Esophagus muscularis mucosa (tissue), 4 donors: ENCODE data around the gene ZSCAN9. TPM values are rescaled to one million over a fixed set of nuclear protein-coding genes. Genes with fewer than 3 reads are reported as not detected.

ENCODE experiments used
- DNase-seq: peaks from one replicate; pipeline ENCODE4 v3.0.0-alpha.2; 2017; ENCODE audit errors: extremely low spot score
- H3K27ac ChIP-seq, 4 donors: fragments of 200-600 bp; sonication (generic); replicated peaks in 1 of 4; 1 replicate in 3 of 4; 2 replicates in 1 of 4; pipeline ENCODE4 v1.5.1; 2016 to 2019; ENCODE audit warnings: mild to moderate bottlenecking in 1 of 4
- H3K27me3 ChIP-seq, 4 donors: fragments of 200-600 bp; sonication (generic); one replicate each; pipeline versions ENCODE4 v1.5.1 to v1.6.0; 2016 to 2019
- H3K36me3 ChIP-seq, 4 donors: fragments of 200-600 bp; sonication (generic); one replicate each; pipeline ENCODE4 v1.5.1; 2016 to 2019
- H3K4me1 ChIP-seq, 4 donors: fragments of 200-600 bp; sonication (generic); one replicate each; pipeline ENCODE4 v1.5.1; 2016 to 2019
- H3K4me3 ChIP-seq, 4 donors: fragments of 200-600 bp; sonication (generic); 1 replicate in 2 of 4; 2 replicates in 2 of 4; pipeline ENCODE4 v1.5.1; 2016 to 2019; ENCODE audit warnings: mild to moderate bottlenecking in 4 of 4, moderate library complexity in 1 of 4
- H3K9me3 ChIP-seq, 4 donors: fragments of 200-600 bp; sonication (generic); 1 replicate in 3 of 4; 2 replicates in 1 of 4; pipeline ENCODE4 v1.5.1; 2016 to 2019
- CTCF ChIP-seq, 3 experiments: fragments of 200-600 bp in 2 of 3; fragments of 450-650 bp in 1 of 3; sonication (generic) in 2 of 3; IDR thresholded peaks; one replicate each; pipeline ENCODE4 v1.5.1; 2017 to 2019; ENCODE audit warnings: antibody characterized with exemption in 3 of 3, mild to moderate bottlenecking in 2 of 3, moderate library complexity in 1 of 3
- EP300 ChIP-seq: sonication (generic); formaldehyde crosslinking; IDR thresholded peaks from one replicate; pipeline ENCODE4 v1.6.1; 2017; ENCODE audit warnings: antibody characterized with exemption
- POLR2A ChIP-seq: fragments of 450-650 bp; IDR thresholded peaks from one replicate; pipeline ENCODE4 v1.6.1; 2017; ENCODE audit warnings: antibody characterized with exemption, moderate library complexity, mild to moderate bottlenecking, low read depth
- POLR2AphosphoS5 ChIP-seq, 2 donors: sonication (generic); formaldehyde crosslinking; IDR thresholded peaks; one replicate each; pipeline ENCODE4 v1.6.1; 2017; ENCODE audit warnings: antibody characterized with exemption in 2 of 2
- WGBS: methylation state at CpG from one replicate; pipeline ENCODE4 v1.1.5; 2018; 5-methylcytosine and 5-hydroxymethylcytosine counted together
- intact Hi-C: fragments of 100-400 bp; cut with DNase I; formaldehyde crosslinking; loops from one replicate; pipeline ENCODE4 v1.15.1; 2023
- total RNA-seq, 4 donors: library from RNA; depleted of rRNA; stranded (reverse); fragments of >200 nt; gene quantifications; one replicate each; pipeline versions ENCODE4 v1.1.0 to v1.2.1, GENCODE V29; 2016

ZSCAN9 gene
- total RNA-seq, 4 donors from 2014 or later: 11.4 to 15.4 (median 12.0) TPM

DNA sequence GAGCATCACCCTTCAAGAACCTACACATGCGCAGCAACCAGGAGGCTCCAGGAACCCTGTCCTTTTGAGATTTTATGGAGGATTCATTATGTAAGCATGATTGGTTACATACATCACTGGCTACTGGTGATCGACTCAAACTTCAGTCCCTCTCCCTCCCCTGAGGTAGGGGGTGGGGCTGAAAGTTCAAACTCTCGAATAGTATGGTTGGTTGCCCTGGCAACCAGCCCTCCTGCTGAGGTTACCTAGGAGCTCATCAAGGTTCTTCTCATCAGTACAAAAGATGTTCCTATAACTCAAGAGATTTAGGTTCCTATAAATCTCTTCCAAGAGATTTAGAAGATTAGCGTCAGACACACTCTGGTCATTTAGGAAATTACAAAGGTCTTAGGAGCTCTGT, 21.9 kb upstream of the ZSCAN9 start:
- no peak for DNase-seq
- peaks cover 4 to 12% (median 10%) of the 10 kb centered on the region in 4 donors for H3K4me1 ChIP-seq
- no peak overlapping the region for H3K4me3 ChIP-seq
- H3K27ac ChIP-seq: no peak overlapping the region
- peaks cover 0 to 71% (median 19%) of the 10 kb centered on the region in 4 donors for H3K27me3 ChIP-seq
- TF ChIP-seq CTCF (IDR thresholded peaks at IDR 0.05) (no peak), POLR2AphosphoS5 (IDR thresholded peaks at IDR 0.05) (no peak), EP300 (no peak), POLR2A (no peak)
- H3K36me3 ChIP-seq: no peaks in the 10 kb centered on the region
- H3K9me3 ChIP-seq: peaks cover 0 to 17% (median 12%) of the 10 kb centered on the region in 4 donors
- 36% methylated on average over 4 of the region's 4 CpGs for WGBS
- intact Hi-C loops: no loop called here

GRCh38 chr6:28205879-28206278, 19.2 kb upstream of the ZSCAN9 start:
- intact Hi-C loops: no loop called here
- no peak overlapping the region for H3K4me3 ChIP-seq
- WGBS: 71% methylated on average over 1 of the region's 1 CpG

GRCh38 chr6:28206527-28206926, 18.5 kb upstream of the ZSCAN9 start:
- Histone ChIP-seq H3K27ac (no peak overlapping the region), H3K27me3 (peaks cover 0 to 83% (median 50%) of the 10 kb centered on the region in 4 donors), H3K9me3 (peaks cover 0 to 17% (median 10%) of the 10 kb centered on the region in 4 donors), H3K4me1 (peaks cover 5 to 15% (median 11%) of the 10 kb centered on the region in 4 donors), H3K36me3 (no peaks in the 10 kb centered on the region), H3K4me3 (no peak overlapping the region)
- 45% methylated on average over 3 of the region's 3 CpGs for WGBS
- TF ChIP-seq POLR2A (no peak), EP300 (no peak)
- DNase-seq: no peak
- intact Hi-C loops: no loop called here

More at GRCh38 chr6:28205879-28206278, 19.2 kb upstream of the ZSCAN9 start:
- Histone ChIP-seq H3K9me3 (peaks cover 0 to 17% (median 10%) of the 10 kb centered on the region in 4 donors), H3K4me1 (peaks cover 5 to 15% (median 11%) of the 10 kb centered on the region in 4 donors), H3K36me3 (no peaks in the 10 kb centered on the region), H3K27me3 (peaks cover 0 to 80% (median 44%) of the 10 kb centered on the region in 4 donors), H3K27ac (no peak overlapping the region)
- TF ChIP-seq CTCF (IDR thresholded peaks at IDR 0.05): no peak
- TF ChIP-seq EP300: no peak
- no peak for TF ChIP-seq POLR2AphosphoS5 (IDR thresholded peaks at IDR 0.05)
- TF ChIP-seq POLR2A: no peak
- no peak for DNase-seq

GRCh38 chr6:28206928-28207509, 18.1 kb upstream of the ZSCAN9 start:
- WGBS: 10% methylated on average over 11 of the region's 15 CpGs
- Histone ChIP-seq H3K4me1 (peaks cover 5 to 18% (median 11%) of the 10 kb centered on the region in 4 donors), H3K27me3 (peaks cover 0 to 88% (median 55%) of the 10 kb centered on the region in 4 donors), H3K9me3 (peaks cover 0 to 17% (median 10%) of the 10 kb centered on the region in 4 donors), H3K4me3 (peak overlapping the region; percentile 5 to 34 (median 16)), H3K27ac (no peak overlapping the region), H3K36me3 (no peaks in the 10 kb centered on the region)
- DNase-seq: no peak
- intact Hi-C loops: no loop called here
- no peak for TF ChIP-seq POLR2AphosphoS5 (IDR thresholded peaks at IDR 0.05)
- TF ChIP-seq CTCF (IDR thresholded peaks at IDR 0.05): no peak
- no peak for TF ChIP-seq POLR2A
- no peak for TF ChIP-seq EP300

DNA sequence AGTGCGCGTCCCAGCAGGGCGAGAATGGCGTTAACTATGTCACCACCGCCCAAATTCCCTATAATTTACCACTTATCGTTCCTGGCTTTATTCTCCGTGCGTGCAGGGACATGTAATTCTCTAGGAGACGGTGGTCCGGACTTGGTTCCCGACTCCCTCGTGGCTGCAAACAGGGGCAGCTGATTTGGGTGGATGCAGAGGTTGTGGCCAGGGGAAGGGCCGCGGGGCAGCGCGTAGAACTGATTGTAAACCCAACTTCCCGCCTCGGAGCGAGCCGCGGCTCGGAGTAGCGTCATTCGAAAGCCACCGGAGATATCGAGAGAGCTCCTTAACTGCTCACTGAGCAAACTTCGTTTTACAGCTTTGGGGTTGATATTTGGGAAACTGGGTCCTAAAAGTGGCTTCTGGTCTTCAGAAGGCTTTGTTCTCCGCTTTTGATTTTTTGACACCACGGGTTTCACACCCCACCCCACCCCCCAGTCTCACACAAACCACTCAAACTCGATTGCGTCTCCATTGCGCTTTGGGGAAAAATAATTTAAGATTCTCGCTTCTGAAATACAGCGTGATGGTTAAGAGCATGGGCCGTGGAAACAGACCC, 17.5 kb upstream of the ZSCAN9 start:
- TF ChIP-seq EP300: no peak
- no peak for TF ChIP-seq POLR2AphosphoS5 (IDR thresholded peaks at IDR 0.05)
- TF ChIP-seq POLR2A: no peak
- TF ChIP-seq CTCF (IDR thresholded peaks at IDR 0.05): no peak
- peak overlapping the region; percentile 5 to 34 (median 16) for H3K4me3 ChIP-seq
- no peak for DNase-seq
- 5% methylated on average over 35 of the region's 35 CpGs for WGBS
- no peaks in the 10 kb centered on the region for H3K36me3 ChIP-seq
- peaks cover 0 to 92% (median 59%) of the 10 kb centered on the region in 4 donors for H3K27me3 ChIP-seq
- intact Hi-C loops: no loop called here
- H3K27ac ChIP-seq: no peak overlapping the region
- peaks cover 0 to 15% (median 10%) of the 10 kb centered on the region in 4 donors for H3K9me3 ChIP-seq
- peaks cover 5 to 24% (median 14%) of the 10 kb centered on the region in 4 donors for H3K4me1 ChIP-seq
